Osteoblast (primary cell): ENCODE data around the gene PAN3. TPM values are rescaled to one million over a fixed set of nuclear protein-coding genes. Genes with fewer than 3 reads are reported as not detected.
A peak's percentile ranks its signal among the peaks of the same experiment; 100 is the strongest.

Experiments
- DNase-seq: peaks from one replicate; pipeline ENCODE4 v3.0.0; 2011; ENCODE audit warnings: low spot score, mixed read lengths; ENCODE audit not compliant: insufficient read length; ENCODE audit errors: missing footprints
- H2AFZ ChIP-seq: 2 replicates; pipeline ENCODE4 v1.6.0; 2011; ENCODE audit warnings: mild to moderate bottlenecking, low read length
- H3K27ac ChIP-seq: 2 replicates; pipeline ENCODE4 v1.5.1; 2011; ENCODE audit warnings: mild to moderate bottlenecking, low read depth, low read length, moderate library complexity
- H3K27me3 ChIP-seq: 2 replicates; pipeline ENCODE4 v1.6.0; 2012; ENCODE audit warnings: mild to moderate bottlenecking, control low read depth, inconsistent platforms, low read length, moderate library complexity; ENCODE audit not compliant: insufficient read depth
- H3K36me3 ChIP-seq: 2 replicates; pipeline ENCODE4 v1.5.1; 2011; ENCODE audit warnings: mild to moderate bottlenecking, low read length, control low read depth, moderate library complexity; ENCODE audit not compliant: insufficient read depth
- H3K4me1 ChIP-seq: 2 replicates; pipeline ENCODE4 v1.5.1; 2011; ENCODE audit warnings: mild to moderate bottlenecking, low read length, control low read depth, moderate library complexity; ENCODE audit not compliant: insufficient read depth
- H3K4me2 ChIP-seq: 2 replicates; pipeline ENCODE4 v1.6.0; 2011; ENCODE audit warnings: mild to moderate bottlenecking, low read length; ENCODE audit not compliant: insufficient read depth
- H3K4me3 ChIP-seq: fragments of 200-600 bp; sonication (generic); 3 replicates; pipeline ENCODE4 v1.5.1; 2012; ENCODE audit warnings: mild to moderate bottlenecking, low read length, inconsistent platforms; ENCODE audit not compliant: insufficient read depth
- H3K79me2 ChIP-seq: 2 replicates; pipeline ENCODE4 v1.6.0; 2012; ENCODE audit warnings: mild to moderate bottlenecking, low read length, control low read depth, inconsistent platforms; ENCODE audit not compliant: insufficient read depth
- H3K9me3 ChIP-seq: 2 replicates; pipeline ENCODE4 v1.5.1; 2011; ENCODE audit warnings: low read depth, low read length, control low read depth
- H4K20me1 ChIP-seq: 2 replicates; pipeline ENCODE4 v1.6.0; 2012; ENCODE audit warnings: mild to moderate bottlenecking, low read length, control low read depth; ENCODE audit not compliant: insufficient read depth
- CTCF ChIP-seq: IDR thresholded peaks from 2 replicates; pipeline ENCODE4 v1.5.1; 2011; ENCODE audit warnings: mild to moderate bottlenecking, low read depth, low read length, moderate library complexity; ENCODE audit errors: extremely low read depth
- total RNA-seq: library from RNA; depleted of rRNA; stranded (reverse); fragments of >200 nt; gene quantifications from 2 replicates; pipeline ENCODE4 v1.2.3, GENCODE V29; 2012

Gene PAN3
- total RNA-seq, 1 donor, result 27.5 TPM

GRCh38 chr13:28181413-28181812 is 43.1 kb downstream of the PAN3 start:
- Histone ChIP-seq H3K36me3 (peaks cover 4% of the 10 kb centered on the region), H3K27me3 (no peaks in the 10 kb centered on the region), H2AFZ (no peak overlapping the region), H3K9me3 (no peaks in the 10 kb centered on the region), H3K27ac (peak overlapping the region; percentile 36), H3K4me2 (no peak overlapping the region), H3K4me3 (no peak overlapping the region), H4K20me1 (no peaks in the 10 kb centered on the region), H3K79me2 (peaks cover 11% of the 10 kb centered on the region), H3K4me1 (peaks cover 8% of the 10 kb centered on the region)
- no peak for DNase-seq
- TF ChIP-seq CTCF, result no peak

- no peaks in the 10 kb centered on the region for H4K20me1 ChIP-seq
- H3K4me1 ChIP-seq, result peaks cover 8% of the 10 kb centered on the region
- H3K27me3 ChIP-seq, result no peaks in the 10 kb centered on the region
- H3K4me2 ChIP-seq, result no peak overlapping the region
- peaks cover 11% of the 10 kb centered on the region for H3K79me2 ChIP-seq
- no peaks in the 10 kb centered on the region for H3K36me3 ChIP-seq
- H3K9me3 ChIP-seq, result no peaks in the 10 kb centered on the region
- no peak for TF ChIP-seq CTCF
- DNase-seq, result no peak
- no peak overlapping the region for H3K4me3 ChIP-seq
- H2AFZ ChIP-seq, result no peak overlapping the region
- no peak overlapping the region for H3K27ac ChIP-seq
These were observed 46.9 kb downstream of the PAN3 start for GRCh38 chr13:28185256-28185655.

- no peaks in the 10 kb centered on the region for H3K36me3 ChIP-seq
These were observed 60.7 kb downstream of the PAN3 start for GRCh38 chr13:28199089-28199488.

GRCh38 chr13:28204043-28204442 is 65.7 kb downstream of the PAN3 start:
- no peak overlapping the region for H3K4me3 ChIP-seq
- H3K4me1 ChIP-seq, result no peaks in the 10 kb centered on the region
- no peak overlapping the region for H3K4me2 ChIP-seq
- H4K20me1 ChIP-seq, result no peaks in the 10 kb centered on the region
- H3K36me3 ChIP-seq, result no peaks in the 10 kb centered on the region
- no peak for TF ChIP-seq CTCF
- H3K27ac ChIP-seq, result no peak overlapping the region
- no peak overlapping the region for H2AFZ ChIP-seq
- no peaks in the 10 kb centered on the region for H3K27me3 ChIP-seq
- H3K79me2 ChIP-seq, result no peaks in the 10 kb centered on the region
- no peak for DNase-seq
- H3K9me3 ChIP-seq, result no peaks in the 10 kb centered on the region

More at GRCh38 chr13:28199089-28199488, 60.7 kb downstream of the PAN3 start:
- Histone ChIP-seq H3K27ac (no peak overlapping the region), H3K4me3 (no peak overlapping the region), H3K4me1 (no peaks in the 10 kb centered on the region), H3K9me3 (no peaks in the 10 kb centered on the region), H4K20me1 (no peaks in the 10 kb centered on the region), H3K79me2 (no peaks in the 10 kb centered on the region), H2AFZ (no peak overlapping the region), H3K4me2 (no peak overlapping the region), H3K27me3 (no peaks in the 10 kb centered on the region)
- no peak for TF ChIP-seq CTCF
- no peak for DNase-seq
